Nephron (organoid): ENCODE measurements around the gene RNASEH2A.
"Not testable (repeated sequence)": the region's sequence is repeated elsewhere in the genome, so short reads cannot be mapped to it uniquely, and the experiment has no call there.

Source experiments
- H3K27ac Mint-ChIP-seq, 3 experiments: 2 replicates each; pipeline ENCODE4 v1.8.0; 2020; ENCODE audit warnings: mixed read lengths in 3 of 3, mild to moderate bottlenecking in 2 of 3, moderate library complexity in 1 of 3
- H3K27me3 Mint-ChIP-seq: 2 replicates; pipeline ENCODE4 v1.8.0; 2021; ENCODE audit warnings: low read depth, mild to moderate bottlenecking, moderate library complexity, mixed read lengths
- H3K36me3 Mint-ChIP-seq: 2 replicates; pipeline ENCODE4 v1.8.0; 2020; ENCODE audit warnings: low read depth, mixed read lengths
- H3K4me1 Mint-ChIP-seq: 2 replicates; pipeline ENCODE4 v1.8.0; 2020; ENCODE audit warnings: mixed read lengths
- H3K4me3 Mint-ChIP-seq, 3 experiments: 2 replicates each; pipeline ENCODE4 v1.8.0; 2020; ENCODE audit warnings: mild to moderate bottlenecking in 3 of 3, mixed read lengths in 3 of 3, moderate library complexity in 2 of 3
- H3K9me3 Mint-ChIP-seq: 2 replicates; pipeline ENCODE4 v1.8.0; 2020; ENCODE audit warnings: mixed read lengths
- CTCF ChIP-seq, 3 experiments: fragments of 200-600 bp; sonication (generic); IDR thresholded peaks; one replicate each; pipeline ENCODE4 v1.5.0; 2021; ENCODE audit warnings: antibody characterized with exemption in 3 of 3; ENCODE audit not compliant: unreplicated experiment in 3 of 3

Gene RNASEH2A

GRCh38 chr19:12815088-12815487, 8.7 kb downstream of the RNASEH2A start:
- Mint-ChIP-seq H3K4me3 (no peak overlapping the region), H3K27ac (no peak overlapping the region), H3K36me3 (peaks cover 15% of the 10 kb centered on the region), H3K9me3 (no peaks in the 10 kb centered on the region), H3K4me1 (no peaks in the 10 kb centered on the region), H3K27me3 (peaks cover 3% of the 10 kb centered on the region)
- TF ChIP-seq CTCF (IDR thresholded peaks at IDR 0.05; ENCODE audit: unreplicated experiment in 3 of 3) = no peak

- H3K36me3 Mint-ChIP-seq = peaks cover 15% of the 10 kb centered on the region
- H3K27me3 Mint-ChIP-seq, H3K9me3 Mint-ChIP-seq, H3K4me1 Mint-ChIP-seq, H3K4me3 Mint-ChIP-seq, H3K27ac Mint-ChIP-seq: not testable (repeated sequence)
These were observed 10.8 kb downstream of the RNASEH2A start for GRCh38 chr19:12817188-12817587.

GRCh38 chr19:12817810-12818209, 11.4 kb downstream of the RNASEH2A start:
- not testable (repeated sequence) for H3K4me1 Mint-ChIP-seq, H3K4me3 Mint-ChIP-seq, H3K27me3 Mint-ChIP-seq, H3K9me3 Mint-ChIP-seq, H3K27ac Mint-ChIP-seq
- H3K36me3 Mint-ChIP-seq = peaks cover 15% of the 10 kb centered on the region

GRCh38 chr19:12821761-12822160, 15.4 kb downstream of the RNASEH2A start:
- Mint-ChIP-seq H3K36me3 (no peaks in the 10 kb centered on the region), H3K9me3 (no peaks in the 10 kb centered on the region), H3K27ac (no peak overlapping the region), H3K27me3 (peaks cover 22% of the 10 kb centered on the region), H3K4me1 (no peaks in the 10 kb centered on the region), H3K4me3 (no peak overlapping the region)
- TF ChIP-seq CTCF (IDR thresholded peaks at IDR 0.05; ENCODE audit: unreplicated experiment in 3 of 3) = no peak

- H3K9me3 Mint-ChIP-seq = no peaks in the 10 kb centered on the region
- peak overlapping the region in 1 of 3 experiments; percentile 43 for H3K4me3 Mint-ChIP-seq
- no peaks in the 10 kb centered on the region for H3K36me3 Mint-ChIP-seq
- TF ChIP-seq CTCF (IDR thresholded peaks at IDR 0.05; ENCODE audit: unreplicated experiment in 3 of 3) = peak; percentile 25 to 57 (median 35)
- no peak overlapping the region for H3K27ac Mint-ChIP-seq
- H3K27me3 Mint-ChIP-seq = peaks cover 58% of the 10 kb centered on the region
- H3K4me1 Mint-ChIP-seq = no peaks in the 10 kb centered on the region
These were observed 19.1 kb downstream of the RNASEH2A start for GRCh38 chr19:12825254-12826131.

- Mint-ChIP-seq H3K4me3 (no peak overlapping the region), H3K36me3 (no peaks in the 10 kb centered on the region), H3K4me1 (peaks cover 5% of the 10 kb centered on the region), H3K27ac (no peak overlapping the region), H3K27me3 (peaks cover 88% of the 10 kb centered on the region), H3K9me3 (peaks cover 3% of the 10 kb centered on the region)
- no peak for TF ChIP-seq CTCF (IDR thresholded peaks at IDR 0.05; ENCODE audit: unreplicated experiment in 3 of 3)
These were observed 22.1 kb downstream of the RNASEH2A start for GRCh38 chr19:12828494-12828893.

- Mint-ChIP-seq H3K4me1 (peaks cover 20% of the 10 kb centered on the region), H3K36me3 (no peaks in the 10 kb centered on the region), H3K4me3 (peak overlapping the region; percentile 45 to 73 (median 46)), H3K27me3 (peaks cover 94% of the 10 kb centered on the region), H3K27ac (no peak overlapping the region), H3K9me3 (peaks cover 5% of the 10 kb centered on the region)
- no peak for TF ChIP-seq CTCF (IDR thresholded peaks at IDR 0.05; ENCODE audit: unreplicated experiment in 3 of 3)
These were observed 27.0 kb downstream of the RNASEH2A start for GRCh38 chr19:12833418-12833737.
